HG03280 (cell line): ENCODE results near the gene EMP1.
A peak's percentile ranks its signal among the peaks of the same experiment; 100 is the strongest.

ENCODE experiments used
- ATAC-seq: cut with Tn5 transposase; IDR thresholded peaks from one replicate; pipeline ENCODE4 v1.9.1; 2021; ENCODE audit warnings: mild to moderate bottlenecking, moderate library complexity; ENCODE audit not compliant: unreplicated experiment

The EMP1 gene

GRCh38 chr12:13171921-13172859 is 24.3 kb upstream of the EMP1 start:
- no peak for ATAC-seq

- ATAC-seq: peak; percentile 86
Observed at GRCh38 chr12:13173012-13173932, 23.3 kb upstream of the EMP1 start.

- ATAC-seq: no peak
Observed at GRCh38 chr12:13175499-13175898, 21.0 kb upstream of the EMP1 start.

GRCh38 chr12:13176256-13176655 is 20.3 kb upstream of the EMP1 start:
- no peak for ATAC-seq

- no peak for ATAC-seq
Observed at GRCh38 chr12:13177373-13177772, 19.2 kb upstream of the EMP1 start.

- no peak for ATAC-seq
Observed at GRCh38 chr12:13177906-13178305, 18.6 kb upstream of the EMP1 start.

GRCh38 chr12:13178568-13179210 is 17.8 kb upstream of the EMP1 start:
- no peak for ATAC-seq

- no peak for ATAC-seq
Observed at GRCh38 chr12:13179211-13180074, 17.1 kb upstream of the EMP1 start.

- no peak for ATAC-seq
Observed at GRCh38 chr12:13181375-13182070, 15.0 kb upstream of the EMP1 start.

GRCh38 chr12:13182881-13183280 is 13.6 kb upstream of the EMP1 start:
- ATAC-seq: no peak

GRCh38 chr12:13183620-13184019 is 12.9 kb upstream of the EMP1 start:
- no peak for ATAC-seq

GRCh38 chr12:13186302-13186701 is 10.2 kb upstream of the EMP1 start:
- no peak for ATAC-seq

- ATAC-seq: no peak
Observed at GRCh38 chr12:13187399-13187798, 9.1 kb upstream of the EMP1 start.

- ATAC-seq: no peak
Observed at GRCh38 chr12:13189264-13189663, 7.3 kb upstream of the EMP1 start.

- no peak for ATAC-seq
Observed at GRCh38 chr12:13190275-13190674, 6.3 kb upstream of the EMP1 start.

GRCh38 chr12:13192719-13193118 is 3.8 kb upstream of the EMP1 start:
- no peak for ATAC-seq

- no peak for ATAC-seq
Observed at GRCh38 chr12:13193505-13194231, 2.9 kb upstream of the EMP1 start.

GRCh38 chr12:13194401-13195110 is 2.0 kb upstream of the EMP1 start:
- ATAC-seq: no peak
